H54 (cell line): Measurements from ENCODE around the gene SLC39A7.
"Not testable (repeated sequence)": the region's sequence is repeated elsewhere in the genome, so short reads cannot be mapped to it uniquely, and the experiment has no call there.

Experiments used
- DNase-seq: peaks from one replicate; pipeline ENCODE4 v3.0.0; 2011; ENCODE audit warnings: low spot score, mixed read lengths; ENCODE audit not compliant: insufficient read length
- FAIRE-seq: peaks from 3 replicates; lab custom pipeline; 2011; peaks lifted over from hg19 to GRCh38; lab: Jason Lieb, UNC
- POLR2A ChIP-seq: IDR thresholded peaks from 2 replicates; pipeline ENCODE4 v1.6.1; 2011; ENCODE audit warnings: low read depth, mild to moderate bottlenecking, low read length

Gene SLC39A7

GRCh38 chr6:33209856-33210255 is 9.2 kb downstream of the SLC39A7 start:
- no peak for TF ChIP-seq POLR2A
- DNase-seq (no peak), FAIRE-seq (no peak)

GRCh38 chr6:33211136-33211535 is 10.5 kb downstream of the SLC39A7 start:
- no peak for DNase-seq
- FAIRE-seq: no peak
- no peak for TF ChIP-seq POLR2A

GRCh38 chr6:33211666-33212422 is 11.2 kb downstream of the SLC39A7 start:
- no peak for FAIRE-seq
- TF ChIP-seq POLR2A: no peak
- no peak for DNase-seq

- TF ChIP-seq POLR2A: no peak
- no peak for DNase-seq
- FAIRE-seq: no peak
Observed at GRCh38 chr6:33212857-33213165, 12.1 kb downstream of the SLC39A7 start.

- no peak; the same call in none of the 2 replicates for TF ChIP-seq POLR2A
- no peak for DNase-seq
- no peak for FAIRE-seq
Observed at GRCh38 chr6:33213166-33213988, 12.7 kb downstream of the SLC39A7 start.

- TF ChIP-seq POLR2A: no peak
- FAIRE-seq (no peak), DNase-seq (no peak)
Observed at GRCh38 chr6:33213989-33214335, 13.3 kb downstream of the SLC39A7 start.

- TF ChIP-seq POLR2A: no peak
- DNase-seq: no peak
- no peak for FAIRE-seq
Observed at GRCh38 chr6:33215271-33216116, 14.8 kb downstream of the SLC39A7 start.

- FAIRE-seq (no peak), DNase-seq (no peak)
- TF ChIP-seq POLR2A: no peak
Observed at GRCh38 chr6:33216117-33216649, 15.5 kb downstream of the SLC39A7 start.

GRCh38 chr6:33217246-33217645 is 16.6 kb downstream of the SLC39A7 start:
- FAIRE-seq (no peak), DNase-seq (no peak)
- no peak for TF ChIP-seq POLR2A

- DNase-seq (no peak), FAIRE-seq (no peak)
- no peak for TF ChIP-seq POLR2A
Observed at GRCh38 chr6:33217681-33218080, 17.0 kb downstream of the SLC39A7 start.

GRCh38 chr6:33226503-33227120 is 25.9 kb downstream of the SLC39A7 start:
- not testable (repeated sequence) for DNase-seq, FAIRE-seq

- DNase-seq (no peak), FAIRE-seq (no peak)
- TF ChIP-seq POLR2A: no peak
Observed at GRCh38 chr6:33235221-33235634, 34.6 kb downstream of the SLC39A7 start.

- FAIRE-seq: no peak
Observed at GRCh38 chr6:33236328-33236727, 35.7 kb downstream of the SLC39A7 start.

More at GRCh38 chr6:33236328-33236727, 35.7 kb downstream of the SLC39A7 start:
- no peak for DNase-seq
- TF ChIP-seq POLR2A: no peak
